Liver (tissue), 3 donors: ENCODE data around the gene EFEMP2.

Experiments
- CTCF ChIP-seq: fragments of 150-350 bp; IDR thresholded peaks from 2 replicates; pipeline ENCODE4 v1.5.1; 2017; ENCODE audit warnings: improper control_type of control experiment, low read depth, low read length; ENCODE audit not compliant: missing input control
- SP1 ChIP-seq: IDR thresholded peaks from 2 replicates; pipeline ENCODE4 v1.6.1; 2018; ENCODE audit warnings: antibody characterized with exemption, mild to moderate bottlenecking
- YY1 ChIP-seq: IDR thresholded peaks from 2 replicates; pipeline ENCODE4 v1.6.1; 2016; ENCODE audit warnings: antibody characterized with exemption, mild to moderate bottlenecking
- donor health status: healthy.
- donor health status: healthy.

GRCh38 chr11:65853246-65853979 is 19.2 kb downstream of the EFEMP2 start:
- TF ChIP-seq YY1 (no peak), SP1 (no peak), CTCF (no peak)
